Activated effector memory CD4-positive, alpha-beta T cell treated with Interleukin-2 at 50 U/mL for 16 hours (primary cell): ENCODE measurements around the gene WNT7A.

Experiments used
- DNase-seq: peaks from one replicate; pipeline ENCODE4 v3.0.0-alpha.2; 2020

Gene WNT7A

DNA sequence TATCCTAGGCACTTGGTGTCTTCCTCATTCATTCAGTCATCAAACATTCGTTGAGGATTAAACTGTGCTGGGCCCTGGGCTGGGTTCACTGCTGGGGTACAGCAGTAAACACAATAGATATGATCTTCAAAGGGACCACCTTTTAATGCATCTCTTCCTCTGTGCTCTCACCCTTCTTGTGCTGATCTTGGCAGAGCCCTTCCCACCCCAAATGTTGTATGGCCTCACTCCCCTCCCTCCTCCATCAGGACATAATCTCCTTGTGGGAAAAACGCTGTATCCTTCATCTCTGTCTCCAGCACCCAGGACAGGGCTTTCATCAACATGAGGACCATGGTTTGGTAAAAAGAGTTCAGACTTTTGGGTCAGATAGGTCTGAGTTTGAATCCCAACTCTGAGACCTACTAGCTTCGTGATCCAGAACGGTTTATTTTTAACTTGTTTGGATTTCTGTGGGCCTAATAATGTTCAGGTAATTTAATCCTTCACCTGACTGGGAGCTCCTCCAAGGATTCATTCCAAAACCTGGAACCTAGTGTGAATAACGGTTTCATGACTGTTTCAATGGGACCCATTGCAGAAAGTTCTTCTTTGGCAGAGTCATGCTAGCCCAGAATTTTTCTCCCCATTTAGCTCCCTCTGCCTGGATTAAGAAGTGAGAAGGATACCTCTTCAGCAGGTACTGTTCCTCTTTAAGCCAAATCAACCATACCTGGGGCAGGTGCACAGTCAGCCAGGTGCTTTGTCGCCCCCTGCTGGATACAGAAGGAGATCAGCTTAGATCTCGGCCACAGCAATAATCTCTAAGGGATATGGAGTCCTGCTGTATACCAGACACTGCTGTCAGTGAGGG is 5.2 kb upstream of the WNT7A start:
- DNase-seq = peak; percentile 58

GRCh38 chr3:13883681-13884080 is 3.8 kb upstream of the WNT7A start:
- DNase-seq = no peak

DNA sequence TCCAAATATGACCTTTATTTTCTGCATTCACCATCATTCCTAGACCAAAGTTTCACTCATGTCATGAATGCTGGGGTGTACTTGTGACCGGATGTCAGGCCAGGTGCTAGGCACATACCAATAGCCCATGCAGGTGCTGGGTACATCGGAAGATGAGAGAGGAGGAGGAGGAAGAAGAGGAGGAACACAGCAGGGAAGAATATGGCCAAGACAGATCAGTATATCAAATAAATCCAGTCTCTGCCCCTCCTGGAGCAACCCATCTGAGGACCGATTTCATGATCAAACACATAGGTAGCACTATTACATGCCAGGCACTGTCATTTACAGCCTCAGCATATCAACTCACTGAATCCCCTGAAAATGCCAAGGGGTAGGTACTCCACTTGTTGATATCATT is 3.0 kb upstream of the WNT7A start:
- DNase-seq = no peak

DNA sequence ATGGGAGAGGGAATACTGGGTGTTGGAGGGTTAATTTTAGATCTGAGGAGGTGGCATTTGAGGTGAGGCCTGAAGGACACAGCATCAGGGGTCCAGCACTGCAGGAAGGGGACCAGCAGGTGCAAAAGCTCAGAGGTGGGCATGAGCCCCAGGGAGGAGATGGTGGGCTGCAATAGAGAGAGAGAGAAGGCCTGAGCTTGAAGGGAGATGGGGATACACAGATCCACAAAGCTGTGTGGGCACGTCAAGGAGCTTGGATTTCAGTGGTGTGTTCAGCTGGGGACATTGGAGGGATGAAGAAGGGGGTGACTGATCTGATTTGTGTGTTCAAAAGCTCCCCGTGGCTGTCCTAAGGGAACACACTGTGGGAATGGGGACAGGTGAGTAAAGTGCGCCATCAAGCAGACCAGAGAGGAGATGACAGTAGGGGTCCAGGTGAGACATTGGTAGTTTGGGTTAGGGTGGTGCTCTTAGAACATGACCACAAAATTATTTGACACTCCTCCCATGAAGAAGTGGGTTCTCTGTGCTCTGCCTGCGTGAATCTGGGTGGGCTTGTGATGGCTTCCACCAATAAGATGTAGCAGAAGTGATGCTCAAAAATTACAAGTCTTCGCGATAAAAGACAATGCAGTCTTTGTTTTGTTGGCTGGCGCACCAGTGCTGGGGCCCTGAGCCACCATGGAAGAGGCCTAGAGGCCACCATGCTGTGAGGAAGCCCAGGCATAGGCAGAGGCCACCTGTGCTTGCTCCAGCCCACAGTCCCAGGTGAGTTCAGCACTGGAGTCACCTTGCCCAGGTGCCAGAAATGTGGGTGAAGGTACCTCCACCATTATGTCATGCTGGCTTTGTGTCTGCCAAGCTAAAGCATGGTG is 1.9 kb upstream of the WNT7A start:
- no peak for DNase-seq

DNA sequence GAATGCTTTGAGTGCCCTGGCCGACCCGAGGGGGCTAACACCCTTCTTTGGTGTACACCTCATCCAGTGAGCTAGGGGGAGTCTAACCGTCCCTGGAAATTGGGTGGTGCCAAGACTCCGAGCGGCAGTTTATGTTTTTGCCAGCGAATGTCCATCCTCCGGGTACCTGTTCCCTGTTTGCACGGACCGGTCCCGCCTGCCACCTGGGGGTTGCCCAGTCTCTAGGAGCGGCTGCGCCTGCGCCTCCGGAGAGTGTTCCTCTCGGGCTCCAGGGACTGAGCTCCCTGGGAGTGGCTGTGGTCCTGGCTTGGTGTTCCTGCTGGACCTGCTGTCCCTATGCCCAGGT is 913 bp upstream of the WNT7A start:
- DNase-seq = no peak

GRCh38 chr3:13879102-13879945 is 547 bp downstream of the WNT7A start:
- no peak for DNase-seq

- no peak for DNase-seq
Observed at GRCh38 chr3:13878281-13879101, 1.4 kb downstream of the WNT7A start.

GRCh38 chr3:13877911-13878280 is 2.0 kb downstream of the WNT7A start:
- no peak for DNase-seq

- DNase-seq = no peak
Observed at GRCh38 chr3:13876451-13877100, 3.3 kb downstream of the WNT7A start.

DNA sequence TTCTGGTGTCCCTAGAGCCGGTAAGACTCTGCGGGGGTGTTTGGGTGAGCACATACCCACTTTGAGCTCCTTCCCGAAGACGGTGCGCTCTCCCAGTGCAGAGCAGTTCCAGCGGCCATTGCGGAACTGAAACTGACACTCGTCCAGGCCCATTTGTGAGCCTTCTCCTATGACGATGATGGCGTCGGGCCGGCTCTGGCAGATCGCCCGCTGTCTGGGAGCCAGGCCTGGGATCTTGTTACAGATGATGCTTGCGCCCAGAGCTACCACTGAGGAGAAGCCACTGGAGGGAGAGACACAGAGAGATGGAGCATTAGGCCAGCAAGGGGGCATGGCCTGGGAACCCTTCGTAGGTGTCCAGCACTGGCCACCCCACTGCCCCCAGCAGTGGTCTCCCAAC is 5.0 kb downstream of the WNT7A start:
- no peak for DNase-seq

- DNase-seq = no peak
Observed at GRCh38 chr3:13873818-13874217, 6.1 kb downstream of the WNT7A start.

GRCh38 chr3:13872451-13872850 is 7.4 kb downstream of the WNT7A start:
- no peak for DNase-seq

DNA sequence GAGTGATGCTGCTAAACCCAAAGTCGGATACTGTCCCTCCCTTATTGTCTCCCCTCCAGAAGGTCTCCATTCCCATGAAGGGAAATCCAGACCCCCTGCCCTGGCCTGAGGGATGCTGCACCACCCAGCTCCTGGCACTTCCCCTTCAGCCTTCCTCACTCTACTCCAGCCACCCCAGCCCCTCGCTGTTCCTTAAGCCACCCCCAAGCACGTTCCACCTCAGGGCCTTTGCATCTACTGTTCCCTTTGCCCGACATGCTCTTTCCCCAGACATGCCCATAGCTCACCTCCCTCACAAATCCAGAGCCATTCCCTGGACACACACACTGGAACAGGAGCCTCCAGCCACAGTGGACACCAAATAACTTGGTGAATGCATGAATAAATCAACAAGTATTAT is 8.1 kb downstream of the WNT7A start:
- DNase-seq = no peak

DNA sequence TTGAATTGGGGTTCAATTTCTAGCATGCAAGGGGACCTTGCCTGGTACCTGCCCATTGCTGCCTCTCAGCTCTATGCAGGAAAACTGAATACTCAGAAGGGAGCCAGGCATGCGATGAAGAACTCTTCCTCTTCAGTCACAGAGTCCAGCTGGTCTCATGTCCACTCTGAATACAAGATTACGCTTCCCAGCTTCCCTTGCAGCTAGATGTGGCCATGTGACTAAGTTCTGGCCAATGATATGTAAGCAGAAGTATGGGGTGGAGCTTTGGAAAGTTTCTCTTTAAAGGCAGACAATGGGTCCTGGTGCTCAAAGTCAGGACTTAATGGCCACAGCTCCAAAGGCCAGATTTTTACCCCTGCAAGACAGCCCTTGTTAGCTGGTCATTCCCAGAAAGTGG is 9.0 kb downstream of the WNT7A start:
- no peak for DNase-seq

- DNase-seq = no peak
Observed at GRCh38 chr3:13869761-13870343, 10.0 kb downstream of the WNT7A start.

- DNase-seq = no peak
Observed at GRCh38 chr3:13868844-13869724, 10.8 kb downstream of the WNT7A start.

DNA sequence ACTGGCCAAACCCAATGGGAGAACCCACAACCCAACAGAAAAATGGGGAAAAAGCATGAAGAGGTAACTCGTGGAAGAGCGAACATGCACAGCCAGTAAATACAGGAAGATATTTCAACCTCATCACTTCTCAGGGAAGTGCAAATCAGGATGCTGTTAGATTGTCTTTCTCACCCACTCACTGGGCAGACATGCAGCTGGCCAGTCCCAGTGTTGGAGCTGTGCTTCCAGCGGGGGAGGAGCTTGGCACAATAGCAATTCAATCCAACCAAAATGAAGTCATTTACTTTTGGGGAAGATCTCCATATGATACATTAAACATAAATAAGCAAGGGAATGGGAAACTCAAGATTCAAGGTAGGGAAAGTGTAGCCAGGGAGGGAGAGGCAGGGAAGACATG is 12.1 kb downstream of the WNT7A start:
- DNase-seq = no peak

DNA sequence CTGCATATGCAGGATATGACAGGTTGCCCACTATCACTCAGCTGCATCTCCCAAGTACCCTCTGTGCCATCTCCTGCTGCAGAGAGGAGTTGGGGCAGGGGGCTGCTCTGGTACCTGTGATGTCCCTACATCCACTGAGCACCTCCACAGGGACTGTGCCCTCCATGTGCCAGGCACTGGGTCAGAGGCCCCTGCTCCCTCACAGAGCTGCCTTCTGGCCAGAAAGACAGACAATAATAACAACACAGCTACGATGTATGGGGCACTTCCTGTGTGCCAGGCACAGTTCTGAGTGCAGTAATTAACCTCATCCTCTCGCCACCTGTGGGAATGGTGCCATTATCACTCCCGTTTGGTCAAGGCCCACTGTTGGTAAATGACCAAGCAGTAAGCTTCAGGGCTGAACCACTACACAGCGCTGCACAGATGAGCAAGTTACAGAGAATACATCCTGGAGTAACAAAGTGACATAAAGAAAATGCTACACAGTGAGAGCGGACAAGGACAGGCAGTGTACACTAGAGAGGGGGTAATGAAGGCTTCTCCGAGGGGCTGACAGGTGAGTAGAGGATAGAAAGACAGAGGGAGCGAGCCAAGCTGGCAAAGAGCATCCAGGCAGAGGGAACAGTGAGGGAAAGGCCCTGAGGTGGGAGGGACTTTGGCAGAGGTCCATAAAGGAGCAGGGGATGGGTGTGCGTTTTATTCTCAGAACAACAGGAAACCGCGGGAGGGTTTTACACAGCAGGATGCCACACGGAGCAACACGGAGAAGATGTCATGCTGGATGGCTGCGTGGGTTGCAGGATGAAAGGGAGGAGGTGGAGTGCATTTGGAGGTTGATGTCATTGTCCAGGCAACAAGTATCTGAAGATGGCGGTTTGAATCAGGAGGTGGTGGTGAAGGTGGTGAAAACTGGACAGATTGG is 13.6 kb downstream of the WNT7A start:
- peak; percentile 62 for DNase-seq

GRCh38 chr3:13865581-13865980 is 14.3 kb downstream of the WNT7A start:
- DNase-seq = no peak
